CD4-positive, alpha-beta T cell treated with Interleukin-17A for 4 hours (primary cell): ENCODE data around the gene NUP50.

ENCODE experiments used
- DNase-seq: peaks from one replicate; pipeline ENCODE4 v3.0.0-alpha.2; 2020; ENCODE audit warnings: mixed read lengths

The NUP50 gene

DNA sequence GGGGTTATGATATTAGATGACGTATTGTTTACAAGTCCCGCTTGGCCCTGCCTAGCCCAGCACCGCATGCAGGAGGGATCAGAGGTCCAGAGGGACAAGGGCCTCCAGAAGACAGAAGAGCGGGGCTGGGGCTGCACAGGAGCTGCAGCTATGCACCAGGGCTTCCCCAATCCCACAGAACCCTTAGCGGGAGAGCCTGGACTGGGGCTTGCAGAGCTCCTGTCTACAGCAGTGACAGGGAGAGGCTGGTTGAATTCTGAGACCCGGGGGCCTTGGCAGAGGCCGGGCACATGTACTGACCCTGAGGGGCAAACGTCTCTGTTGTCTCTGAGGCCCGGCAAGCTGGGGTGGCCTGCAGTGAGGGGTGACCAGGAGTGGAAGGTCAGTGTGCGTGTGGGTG is 70.1 kb downstream of the NUP50 start:
- no peak for DNase-seq

DNA sequence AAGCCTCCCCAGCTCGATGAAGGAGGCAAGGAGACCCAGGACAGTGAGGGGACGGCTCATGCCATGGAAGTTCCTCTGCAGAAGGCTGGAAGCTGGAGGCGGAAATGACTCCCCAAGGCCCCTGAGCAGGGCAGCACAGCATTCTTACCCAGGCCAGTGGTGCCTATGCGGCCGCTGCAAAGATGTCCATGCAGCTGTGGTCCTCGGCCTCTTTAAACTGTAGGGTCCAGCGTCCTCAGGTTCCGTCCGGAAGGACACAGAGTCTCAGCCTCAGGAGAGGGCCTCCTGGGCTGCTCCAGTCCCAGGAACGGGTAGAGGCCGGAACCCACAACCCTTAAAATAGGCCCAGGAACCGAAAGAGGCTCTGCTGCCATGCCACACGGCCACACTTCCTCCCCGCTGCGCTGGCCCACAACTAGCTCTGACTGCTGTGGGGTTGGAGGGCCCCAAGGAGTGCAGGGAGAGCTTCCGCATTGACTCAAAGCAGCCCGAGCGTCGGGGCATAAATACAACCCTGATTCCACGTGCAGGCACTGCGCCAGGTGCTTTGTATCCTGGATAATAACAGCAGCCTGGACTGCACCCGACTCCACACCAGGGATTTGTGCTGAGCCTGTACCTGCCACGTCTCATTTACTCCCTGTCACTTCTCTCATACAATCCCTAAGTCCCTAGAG is 71.5 kb downstream of the NUP50 start:
- no peak for DNase-seq

DNA sequence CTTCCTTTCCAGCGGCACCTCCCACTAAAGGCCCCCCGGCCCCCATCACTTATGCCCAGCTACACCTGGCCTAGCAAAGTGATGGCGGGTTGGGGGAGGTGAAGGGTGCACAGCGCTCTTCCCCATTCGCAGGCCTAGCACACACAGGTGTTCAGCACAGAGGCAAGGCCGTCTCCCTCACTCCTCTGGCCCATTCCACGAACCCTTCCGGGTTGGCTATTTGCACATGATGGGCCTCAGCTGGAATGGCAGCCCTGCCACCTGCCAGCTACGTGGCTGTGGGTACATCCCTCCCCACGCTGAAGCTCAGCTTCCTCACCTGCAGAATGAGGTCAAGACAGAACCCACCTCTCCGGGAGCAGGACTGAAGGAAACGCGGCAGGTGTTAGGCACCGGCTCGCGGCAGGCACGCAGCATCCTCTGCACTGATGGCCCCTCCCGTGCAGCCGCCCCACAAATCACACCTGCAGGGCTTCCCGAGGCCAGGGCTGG is 72.2 kb downstream of the NUP50 start:
- no peak for DNase-seq

DNA sequence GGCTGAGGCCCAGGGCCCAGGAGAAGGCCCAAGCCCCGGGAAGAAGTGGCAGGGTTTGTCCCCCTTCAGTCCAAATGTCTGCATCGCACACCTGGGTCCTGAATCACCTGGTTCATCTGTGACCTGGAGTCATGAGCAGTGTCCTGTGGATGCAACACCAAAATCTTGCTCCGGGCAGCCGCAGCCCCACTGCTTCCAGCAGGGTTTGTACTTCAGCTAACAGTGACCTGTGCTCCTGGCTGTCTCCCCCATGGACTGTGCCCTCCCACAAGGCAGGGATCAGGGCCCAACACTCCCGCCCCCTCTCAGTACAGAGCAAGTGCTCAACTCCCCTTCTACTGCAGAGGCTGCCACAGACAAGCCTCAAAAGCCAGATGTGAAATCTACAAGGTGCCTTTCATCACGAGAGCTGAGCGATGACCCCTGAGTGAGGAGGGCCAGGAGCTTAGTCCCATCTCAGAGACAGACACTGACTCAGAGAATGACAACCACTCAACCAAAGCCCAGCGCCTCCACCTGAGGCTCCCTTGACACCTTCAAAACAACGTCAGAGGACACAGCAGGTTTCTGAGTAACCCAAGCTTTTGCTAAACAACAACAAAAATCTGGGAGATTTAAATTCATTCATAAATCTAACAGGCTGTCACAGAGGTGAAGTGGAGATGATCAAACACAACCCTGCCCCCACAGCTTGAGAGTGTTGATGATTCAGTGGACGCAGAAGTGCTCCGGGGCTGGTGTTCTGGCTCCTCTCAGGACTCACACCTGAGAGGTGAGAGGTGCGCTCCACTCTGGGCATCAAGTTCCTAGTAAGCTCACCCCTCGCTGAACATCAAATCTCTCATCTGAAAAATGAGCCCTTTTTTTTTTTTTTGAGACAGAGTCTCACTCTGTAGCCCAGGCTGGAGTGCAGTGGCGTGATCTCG is 73.6 kb downstream of the NUP50 start:
- DNase-seq, result no peak
